ENCODE data around the gene CLK2. TPM values are rescaled to one million over a fixed set of nuclear protein-coding genes. Genes with fewer than 3 reads are reported as not detected.

CLK2 gene
- total and polyA plus RNA-seq, 9 of the 15 experiments (the other 6 are each of a cell fraction or from before 2014, with no cell fraction given) = 13.5 to 81.4 (median 39.6) TPM

DNA sequence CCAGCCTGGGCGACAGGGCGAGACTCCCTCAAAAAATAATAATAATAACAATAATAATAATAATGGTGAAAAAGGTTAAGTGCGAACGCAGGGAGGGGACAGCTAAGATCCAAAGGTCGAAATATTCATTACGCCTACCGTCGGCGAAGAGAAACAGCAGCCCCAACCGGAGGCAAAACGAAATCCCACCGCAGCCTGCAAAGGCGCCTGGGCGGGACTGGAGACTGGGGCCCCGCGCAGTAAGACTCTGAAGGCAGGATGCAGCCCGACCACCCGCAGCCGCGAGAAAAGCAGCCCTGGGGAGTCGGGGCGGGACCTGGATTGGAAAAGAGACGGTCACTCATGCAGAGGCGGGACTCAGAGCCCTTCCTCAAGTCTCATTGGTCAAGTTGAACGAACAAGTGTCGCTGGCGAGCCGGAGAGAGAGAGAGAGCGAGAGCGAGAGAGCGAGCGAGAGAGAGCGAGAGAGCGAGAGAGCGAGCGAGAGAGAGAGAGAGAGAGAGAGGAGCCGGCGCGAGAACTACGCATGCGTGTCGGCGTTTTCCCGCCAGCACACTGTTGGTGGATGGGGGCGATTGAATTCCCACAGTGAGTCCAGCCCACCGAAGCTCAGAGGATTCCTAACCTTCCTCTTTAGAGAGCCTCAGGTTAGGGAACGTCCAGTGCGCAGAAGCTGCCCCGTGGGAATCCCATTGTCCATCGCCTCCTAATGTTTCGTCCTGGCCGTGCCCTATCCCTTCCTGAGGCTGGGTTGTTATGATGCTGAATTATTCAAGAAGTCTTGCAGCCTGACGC lies 28.7 kb downstream of the CLK2 start (continued):
- TF ChIP-seq POLR2H (tag; IDR thresholded peaks at IDR 0.05; ENCODE audit: low read depth) (peak; percentile 93), TEAD2 (tag; IDR thresholded peaks at IDR 0.05) (no peak), BCL6 (CRISPR knock-in tag; IDR thresholded peaks at IDR 0.05) (no peak), CBFB (CRISPR knock-in tag; IDR thresholded peaks at IDR 0.05) (peak; percentile 56; the same call in 1 of the 2 replicates), MTF1 (CRISPR knock-in tag; IDR thresholded peaks at IDR 0.05; ENCODE audit: borderline replicate concordance) (no peak), ZBED1 (IDR thresholded peaks at IDR 0.05) (peak; percentile 91; the same call in 1 of the 2 replicates), KLF1 (tag; IDR thresholded peaks at IDR 0.05) (0 out of 2 replicates have a peak, but pooled peaks have one; percentile 64), ZNF23 (CRISPR knock-in tag; IDR thresholded peaks at IDR 0.05) (no peak), ZNF347 (CRISPR knock-in tag; IDR thresholded peaks at IDR 0.05; ENCODE audit: low read depth) (no peak), PURB (CRISPR knock-in tag; IDR thresholded peaks at IDR 0.05; ENCODE audit: low read depth) (no peak), TEAD1 (CRISPR knock-in tag; IDR thresholded peaks at IDR 0.05) (peak; percentile 81 to 84; a peak in 3 of 4 replicates)
- TF ChIP-seq, protein P1, sequence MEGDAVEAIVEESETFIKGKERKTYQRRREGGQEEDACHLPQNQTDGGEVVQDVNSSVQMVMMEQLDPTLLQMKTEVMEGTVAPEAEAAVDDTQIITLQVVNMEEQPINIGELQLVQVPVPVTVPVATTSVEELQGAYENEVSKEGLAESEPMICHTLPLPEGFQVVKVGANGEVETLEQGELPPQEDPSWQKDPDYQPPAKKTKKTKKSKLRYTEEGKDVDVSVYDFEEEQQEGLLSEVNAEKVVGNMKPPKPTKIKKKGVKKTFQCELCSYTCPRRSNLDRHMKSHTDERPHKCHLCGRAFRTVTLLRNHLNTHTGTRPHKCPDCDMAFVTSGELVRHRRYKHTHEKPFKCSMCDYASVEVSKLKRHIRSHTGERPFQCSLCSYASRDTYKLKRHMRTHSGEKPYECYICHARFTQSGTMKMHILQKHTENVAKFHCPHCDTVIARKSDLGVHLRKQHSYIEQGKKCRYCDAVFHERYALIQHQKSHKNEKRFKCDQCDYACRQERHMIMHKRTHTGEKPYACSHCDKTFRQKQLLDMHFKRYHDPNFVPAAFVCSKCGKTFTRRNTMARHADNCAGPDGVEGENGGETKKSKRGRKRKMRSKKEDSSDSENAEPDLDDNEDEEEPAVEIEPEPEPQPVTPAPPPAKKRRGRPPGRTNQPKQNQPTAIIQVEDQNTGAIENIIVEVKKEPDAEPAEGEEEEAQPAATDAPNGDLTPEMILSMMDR (IDR thresholded peaks at IDR 0.05 in 2 of 3, conservative IDR thresholded peaks at IDR 0.05 in 1 of 3; ENCODE audit: insufficient read depth in 2 of 3, low read depth in 1 of 3, low read length in 3 of 3) = peak; percentile 40 to 70 (median 59); a peak in 5 of 6 replicates
- TF ChIP-seq, protein P2, sequence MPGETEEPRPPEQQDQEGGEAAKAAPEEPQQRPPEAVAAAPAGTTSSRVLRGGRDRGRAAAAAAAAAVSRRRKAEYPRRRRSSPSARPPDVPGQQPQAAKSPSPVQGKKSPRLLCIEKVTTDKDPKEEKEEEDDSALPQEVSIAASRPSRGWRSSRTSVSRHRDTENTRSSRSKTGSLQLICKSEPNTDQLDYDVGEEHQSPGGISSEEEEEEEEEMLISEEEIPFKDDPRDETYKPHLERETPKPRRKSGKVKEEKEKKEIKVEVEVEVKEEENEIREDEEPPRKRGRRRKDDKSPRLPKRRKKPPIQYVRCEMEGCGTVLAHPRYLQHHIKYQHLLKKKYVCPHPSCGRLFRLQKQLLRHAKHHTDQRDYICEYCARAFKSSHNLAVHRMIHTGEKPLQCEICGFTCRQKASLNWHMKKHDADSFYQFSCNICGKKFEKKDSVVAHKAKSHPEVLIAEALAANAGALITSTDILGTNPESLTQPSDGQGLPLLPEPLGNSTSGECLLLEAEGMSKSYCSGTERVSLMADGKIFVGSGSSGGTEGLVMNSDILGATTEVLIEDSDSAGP (CRISPR knock-in tag; IDR thresholded peaks at IDR 0.05) = peak; percentile 80
- TF ChIP-seq, protein P3, sequence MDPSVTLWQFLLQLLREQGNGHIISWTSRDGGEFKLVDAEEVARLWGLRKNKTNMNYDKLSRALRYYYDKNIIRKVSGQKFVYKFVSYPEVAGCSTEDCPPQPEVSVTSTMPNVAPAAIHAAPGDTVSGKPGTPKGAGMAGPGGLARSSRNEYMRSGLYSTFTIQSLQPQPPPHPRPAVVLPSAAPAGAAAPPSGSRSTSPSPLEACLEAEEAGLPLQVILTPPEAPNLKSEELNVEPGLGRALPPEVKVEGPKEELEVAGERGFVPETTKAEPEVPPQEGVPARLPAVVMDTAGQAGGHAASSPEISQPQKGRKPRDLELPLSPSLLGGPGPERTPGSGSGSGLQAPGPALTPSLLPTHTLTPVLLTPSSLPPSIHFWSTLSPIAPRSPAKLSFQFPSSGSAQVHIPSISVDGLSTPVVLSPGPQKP (CRISPR knock-in tag; IDR thresholded peaks at IDR 0.05) = no peak
- TF ChIP-seq, protein P4, sequence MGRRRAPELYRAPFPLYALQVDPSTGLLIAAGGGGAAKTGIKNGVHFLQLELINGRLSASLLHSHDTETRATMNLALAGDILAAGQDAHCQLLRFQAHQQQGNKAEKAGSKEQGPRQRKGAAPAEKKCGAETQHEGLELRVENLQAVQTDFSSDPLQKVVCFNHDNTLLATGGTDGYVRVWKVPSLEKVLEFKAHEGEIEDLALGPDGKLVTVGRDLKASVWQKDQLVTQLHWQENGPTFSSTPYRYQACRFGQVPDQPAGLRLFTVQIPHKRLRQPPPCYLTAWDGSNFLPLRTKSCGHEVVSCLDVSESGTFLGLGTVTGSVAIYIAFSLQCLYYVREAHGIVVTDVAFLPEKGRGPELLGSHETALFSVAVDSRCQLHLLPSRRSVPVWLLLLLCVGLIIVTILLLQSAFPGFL (CRISPR knock-in tag; IDR thresholded peaks at IDR 0.05) = no peak
- TF ChIP-seq, protein P5, sequence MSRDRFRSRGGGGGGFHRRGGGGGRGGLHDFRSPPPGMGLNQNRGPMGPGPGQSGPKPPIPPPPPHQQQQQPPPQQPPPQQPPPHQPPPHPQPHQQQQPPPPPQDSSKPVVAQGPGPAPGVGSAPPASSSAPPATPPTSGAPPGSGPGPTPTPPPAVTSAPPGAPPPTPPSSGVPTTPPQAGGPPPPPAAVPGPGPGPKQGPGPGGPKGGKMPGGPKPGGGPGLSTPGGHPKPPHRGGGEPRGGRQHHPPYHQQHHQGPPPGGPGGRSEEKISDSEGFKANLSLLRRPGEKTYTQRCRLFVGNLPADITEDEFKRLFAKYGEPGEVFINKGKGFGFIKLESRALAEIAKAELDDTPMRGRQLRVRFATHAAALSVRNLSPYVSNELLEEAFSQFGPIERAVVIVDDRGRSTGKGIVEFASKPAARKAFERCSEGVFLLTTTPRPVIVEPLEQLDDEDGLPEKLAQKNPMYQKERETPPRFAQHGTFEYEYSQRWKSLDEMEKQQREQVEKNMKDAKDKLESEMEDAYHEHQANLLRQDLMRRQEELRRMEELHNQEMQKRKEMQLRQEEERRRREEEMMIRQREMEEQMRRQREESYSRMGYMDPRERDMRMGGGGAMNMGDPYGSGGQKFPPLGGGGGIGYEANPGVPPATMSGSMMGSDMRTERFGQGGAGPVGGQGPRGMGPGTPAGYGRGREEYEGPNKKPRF (IDR thresholded peaks at IDR 0.05; ENCODE audit: low read depth, low read length) = no peak
- TF ChIP-seq, protein P6, sequence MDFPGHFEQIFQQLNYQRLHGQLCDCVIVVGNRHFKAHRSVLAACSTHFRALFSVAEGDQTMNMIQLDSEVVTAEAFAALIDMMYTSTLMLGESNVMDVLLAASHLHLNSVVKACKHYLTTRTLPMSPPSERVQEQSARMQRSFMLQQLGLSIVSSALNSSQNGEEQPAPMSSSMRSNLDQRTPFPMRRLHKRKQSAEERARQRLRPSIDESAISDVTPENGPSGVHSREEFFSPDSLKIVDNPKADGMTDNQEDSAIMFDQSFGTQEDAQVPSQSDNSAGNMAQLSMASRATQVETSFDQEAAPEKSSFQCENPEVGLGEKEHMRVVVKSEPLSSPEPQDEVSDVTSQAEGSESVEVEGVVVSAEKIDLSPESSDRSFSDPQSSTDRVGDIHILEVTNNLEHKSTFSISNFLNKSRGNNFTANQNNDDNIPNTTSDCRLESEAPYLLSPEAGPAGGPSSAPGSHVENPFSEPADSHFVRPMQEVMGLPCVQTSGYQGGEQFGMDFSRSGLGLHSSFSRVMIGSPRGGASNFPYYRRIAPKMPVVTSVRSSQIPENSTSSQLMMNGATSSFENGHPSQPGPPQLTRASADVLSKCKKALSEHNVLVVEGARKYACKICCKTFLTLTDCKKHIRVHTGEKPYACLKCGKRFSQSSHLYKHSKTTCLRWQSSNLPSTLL (IDR thresholded peaks at IDR 0.05) = 0 out of 2 replicates have a peak, but pooled peaks have one; percentile 61
